HepG2 (cell line): ENCODE results near the gene RFFL. TPM values are rescaled to one million over a fixed set of nuclear protein-coding genes. Genes with fewer than 3 reads are reported as not detected.

Experiments
- ATF7 ChIP-seq, 2 experiments: fragments of 450-650 bp in 1 of 2; sonication (generic) in 1 of 2; formaldehyde crosslinking in 1 of 2; IDR thresholded peaks; 2 replicates each; pipeline versions ENCODE4 v1.4.0 to v1.6.1; 2016 to 2020; ENCODE audit warnings: antibody characterized with exemption in 1 of 2, mild to moderate bottlenecking in 1 of 2, missing genetic modification reagents in 1 of 2
- HDAC1 ChIP-seq: sonication (generic); formaldehyde crosslinking; IDR thresholded peaks from 2 replicates; pipeline ENCODE4 v1.5.1; 2020; ENCODE audit warnings: mild to moderate bottlenecking, missing genetic modification reagents
- HHEX ChIP-seq: IDR thresholded peaks from 2 replicates; pipeline ENCODE4 v1.6.1; 2016; ENCODE audit warnings: control low read depth
- POLR2G ChIP-seq: fragments of 200-400 bp; formaldehyde crosslinking; IDR thresholded peaks from 2 replicates; pipeline ENCODE4 v1.6.1; 2018; ENCODE audit warnings: mild to moderate bottlenecking, low read depth, low read length, moderate library complexity
- TFAP4 ChIP-seq: sonication (generic); IDR thresholded peaks from 2 replicates; pipeline ENCODE4 v1.6.1; 2016; ENCODE audit warnings: low read depth, borderline replicate concordance
- ZFP82 ChIP-seq: sonication (generic); formaldehyde crosslinking; IDR thresholded peaks from 2 replicates; pipeline ENCODE4 v1.5.1; 2020; ENCODE audit warnings: mild to moderate bottlenecking, missing genetic modification reagents, borderline replicate concordance
- ZMYM2 ChIP-seq: sonication (generic); formaldehyde crosslinking; IDR thresholded peaks from 2 replicates; pipeline ENCODE4 v1.8.0; 2022; ENCODE audit warnings: mild to moderate bottlenecking, missing genetic modification reagents
- ZNF317 ChIP-seq: sonication (generic); formaldehyde crosslinking; IDR thresholded peaks from 2 replicates; pipeline ENCODE4 v1.5.0; 2020; ENCODE audit warnings: mild to moderate bottlenecking, missing genetic modification reagents
- ZNF552 ChIP-seq: sonication (generic); formaldehyde crosslinking; IDR thresholded peaks from 2 replicates; pipeline ENCODE4 v1.9.0; 2022; ENCODE audit warnings: missing genetic modification reagents, mild to moderate bottlenecking, borderline replicate concordance
- ZNF615 ChIP-seq: sonication (generic); formaldehyde crosslinking; IDR thresholded peaks from 2 replicates; pipeline ENCODE4 v1.5.0; 2020; ENCODE audit warnings: mild to moderate bottlenecking, missing genetic modification reagents, borderline replicate concordance
- ZNF780A ChIP-seq: sonication (generic); formaldehyde crosslinking; IDR thresholded peaks from 2 replicates; pipeline ENCODE4 v1.8.0; 2022; ENCODE audit warnings: mild to moderate bottlenecking, missing genetic modification reagents, moderate library complexity
- polyA plus RNA-seq, 8 experiments: library from polyadenylated mRNA; depleted of rRNA in 3 of 8; stranded (reverse) in 7 of 8; unstranded in 1 of 8; fragments of >200 nt; fragmentation: Illumina TruSeq in 4 of 8; extraction: Trizol in 4 of 8; gene quantifications; 2 replicates each; pipeline versions ENCODE4 v1.2.1 to v1.2.3, GENCODE V29; 2011 to 2016; ENCODE audit warnings: low read depth in 4 of 8, missing spikeins in 1 of 8, mixed read lengths in 1 of 8; ENCODE audit not compliant: insufficient read depth in 1 of 8
- total RNA-seq, 5 experiments: library from RNA; depleted of rRNA; stranded (reverse); fragments of >200 nt; fragmentation: Illumina TruSeq; extraction: Trizol; gene quantifications; 2 replicates each; pipeline ENCODE4 v1.2.3, GENCODE V29; 2016; ENCODE audit warnings: low read depth in 1 of 5
- TF ChIP-seq, protein P1 (sequence below): sonication (generic); formaldehyde crosslinking; IDR thresholded peaks from 2 replicates; pipeline ENCODE4 v1.5.0; 2020; ENCODE audit warnings: mild to moderate bottlenecking, missing genetic modification reagents, borderline replicate concordance

RFFL gene
- total and polyA plus RNA-seq, 2 of the 13 experiments (the other 11 are each of a cell fraction or from before 2014, with no cell fraction given), result 24.3 to 48.6 TPM

- TF ChIP-seq ZMYM2 (no peak), ZNF615 (CRISPR knock-in tag) (no peak), ZNF552 (CRISPR knock-in tag) (no peak), ZNF780A (CRISPR knock-in tag) (no peak), HHEX (CRISPR knock-in tag) (no peak), POLR2G (0 out of 2 replicates have a peak, but pooled peaks have one; percentile 5), TFAP4 (no peak), HDAC1 (CRISPR knock-in tag) (no peak), ZNF317 (CRISPR knock-in tag) (0 out of 2 replicates have a peak, but pooled peaks have one; percentile 54), ATF7 (IDR thresholded peaks at IDR 0.05) (no peak), ATF7 (CRISPR knock-in tag; IDR thresholded peaks at IDR 0.05) (no peak), ZFP82 (CRISPR knock-in tag) (no peak)
- TF ChIP-seq, protein P1, sequence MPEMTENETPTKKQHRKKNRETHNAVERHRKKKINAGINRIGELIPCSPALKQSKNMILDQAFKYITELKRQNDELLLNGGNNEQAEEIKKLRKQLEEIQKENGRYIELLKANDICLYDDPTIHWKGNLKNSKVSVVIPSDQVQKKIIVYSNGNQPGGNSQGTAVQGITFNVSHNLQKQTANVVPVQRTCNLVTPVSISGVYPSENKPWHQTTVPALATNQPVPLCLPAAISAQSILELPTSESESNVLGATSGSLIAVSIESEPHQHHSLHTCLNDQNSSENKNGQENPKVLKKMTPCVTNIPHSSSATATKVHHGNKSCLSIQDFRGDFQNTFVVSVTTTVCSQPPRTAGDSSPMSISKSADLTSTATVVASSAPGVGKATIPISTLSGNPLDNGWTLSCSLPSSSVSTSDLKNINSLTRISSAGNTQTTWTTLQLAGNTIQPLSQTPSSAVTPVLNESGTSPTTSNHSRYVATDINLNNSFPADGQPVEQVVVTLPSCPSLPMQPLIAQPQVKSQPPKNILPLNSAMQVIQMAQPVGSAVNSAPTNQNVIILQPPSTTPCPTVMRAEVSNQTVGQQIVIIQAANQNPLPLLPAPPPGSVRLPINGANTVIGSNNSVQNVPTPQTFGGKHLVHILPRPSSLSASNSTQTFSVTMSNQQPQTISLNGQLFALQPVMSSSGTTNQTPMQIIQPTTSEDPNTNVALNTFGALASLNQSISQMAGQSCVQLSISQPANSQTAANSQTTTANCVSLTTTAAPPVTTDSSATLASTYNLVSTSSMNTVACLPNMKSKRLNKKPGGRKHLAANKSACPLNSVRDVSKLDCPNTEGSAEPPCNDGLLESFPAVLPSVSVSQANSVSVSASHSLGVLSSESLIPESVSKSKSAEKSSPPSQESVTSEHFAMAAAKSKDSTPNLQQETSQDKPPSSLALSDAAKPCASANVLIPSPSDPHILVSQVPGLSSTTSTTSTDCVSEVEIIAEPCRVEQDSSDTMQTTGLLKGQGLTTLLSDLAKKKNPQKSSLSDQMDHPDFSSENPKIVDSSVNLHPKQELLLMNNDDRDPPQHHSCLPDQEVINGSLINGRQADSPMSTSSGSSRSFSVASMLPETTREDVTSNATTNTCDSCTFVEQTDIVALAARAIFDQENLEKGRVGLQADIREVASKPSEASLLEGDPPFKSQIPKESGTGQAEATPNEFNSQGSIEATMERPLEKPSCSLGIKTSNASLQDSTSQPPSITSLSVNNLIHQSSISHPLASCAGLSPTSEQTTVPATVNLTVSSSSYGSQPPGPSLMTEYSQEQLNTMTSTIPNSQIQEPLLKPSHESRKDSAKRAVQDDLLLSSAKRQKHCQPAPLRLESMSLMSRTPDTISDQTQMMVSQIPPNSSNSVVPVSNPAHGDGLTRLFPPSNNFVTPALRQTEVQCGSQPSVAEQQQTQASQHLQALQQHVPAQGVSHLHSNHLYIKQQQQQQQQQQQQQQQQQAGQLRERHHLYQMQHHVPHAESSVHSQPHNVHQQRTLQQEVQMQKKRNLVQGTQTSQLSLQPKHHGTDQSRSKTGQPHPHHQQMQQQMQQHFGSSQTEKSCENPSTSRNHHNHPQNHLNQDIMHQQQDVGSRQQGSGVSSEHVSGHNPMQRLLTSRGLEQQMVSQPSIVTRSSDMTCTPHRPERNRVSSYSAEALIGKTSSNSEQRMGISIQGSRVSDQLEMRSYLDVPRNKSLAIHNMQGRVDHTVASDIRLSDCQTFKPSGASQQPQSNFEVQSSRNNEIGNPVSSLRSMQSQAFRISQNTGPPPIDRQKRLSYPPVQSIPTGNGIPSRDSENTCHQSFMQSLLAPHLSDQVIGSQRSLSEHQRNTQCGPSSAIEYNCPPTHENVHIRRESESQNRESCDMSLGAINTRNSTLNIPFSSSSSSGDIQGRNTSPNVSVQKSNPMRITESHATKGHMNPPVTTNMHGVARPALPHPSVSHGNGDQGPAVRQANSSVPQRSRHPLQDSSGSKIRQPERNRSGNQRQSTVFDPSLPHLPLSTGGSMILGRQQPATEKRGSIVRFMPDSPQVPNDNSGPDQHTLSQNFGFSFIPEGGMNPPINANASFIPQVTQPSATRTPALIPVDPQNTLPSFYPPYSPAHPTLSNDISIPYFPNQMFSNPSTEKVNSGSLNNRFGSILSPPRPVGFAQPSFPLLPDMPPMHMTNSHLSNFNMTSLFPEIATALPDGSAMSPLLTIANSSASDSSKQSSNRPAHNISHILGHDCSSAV, result no peak
Observed at GRCh38 chr17:35089586-35090296, 26.2 kb upstream of the RFFL start (continued).
